ENCODE measurements around the gene UNC5A.

UNC5A gene

DNA sequence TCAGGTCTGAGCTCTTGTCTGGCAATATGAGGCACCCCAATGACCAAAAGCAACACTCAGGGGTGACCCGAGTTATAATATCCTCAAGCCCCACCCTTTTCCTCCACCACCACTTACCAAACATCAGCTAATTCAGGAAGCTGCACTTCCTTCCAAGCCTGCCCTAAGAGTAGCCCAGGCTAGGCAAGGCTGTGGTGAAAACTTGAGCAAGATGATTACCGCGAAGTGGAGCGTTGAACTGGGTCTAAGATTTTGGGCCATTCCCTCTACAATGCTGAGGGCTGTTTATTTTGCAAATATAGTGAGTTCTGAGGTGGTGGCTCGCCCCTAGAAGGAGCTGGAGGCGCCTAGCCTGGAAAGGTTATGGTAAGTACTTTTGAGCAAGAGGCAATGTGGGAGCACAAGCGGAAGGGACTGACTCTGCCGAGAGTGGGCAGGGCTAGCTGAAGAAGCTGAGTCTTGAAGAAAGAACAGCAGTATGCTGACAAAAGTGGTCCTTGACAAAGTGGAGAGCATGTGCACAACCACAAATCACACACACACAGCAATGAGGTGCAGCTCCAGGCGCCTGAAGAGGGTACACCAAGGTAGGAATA lies 89.0 kb downstream of the UNC5A start, which contains the start of gene HK3:
Gene HK3 (minus strand): TSS at position 51 of the 596 bp plus-strand sequence. CDS start 3,187 bp downstream, outside the sequence.
- no peak for DNase-seq (ENCODE audit: low spot score)

GRCh38 chr5:176899946-176900779 lies 89.8 kb downstream of the UNC5A start:
- no peak for DNase-seq (ENCODE audit: low spot score)

DNA sequence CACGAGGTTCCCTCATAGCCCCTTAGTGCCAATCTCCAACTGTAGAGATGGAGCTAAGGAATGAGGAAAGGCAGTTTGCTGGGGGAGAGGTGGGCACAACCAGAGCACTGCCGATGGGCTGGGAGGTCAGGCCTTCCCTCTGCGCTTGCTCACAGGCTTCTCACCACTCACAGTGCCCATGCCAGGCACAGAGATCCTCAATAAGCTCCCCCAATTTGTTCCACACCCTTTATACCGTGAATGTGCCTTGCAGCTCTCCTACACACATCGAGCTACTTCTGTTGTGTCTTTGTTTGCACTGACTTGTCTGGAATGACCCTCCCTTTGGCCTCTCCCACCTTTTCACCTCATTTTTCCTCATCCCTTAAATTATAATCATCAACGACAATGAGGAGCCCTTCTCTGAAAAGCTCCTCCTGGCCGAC lies 90.4 kb downstream of the UNC5A start:
- DNase-seq (ENCODE audit: low spot score) = no peak

- DNase-seq (ENCODE audit: low spot score) = no peak
These were observed 91.1 kb downstream of the UNC5A start for GRCh38 chr5:176901260-176902101.

GRCh38 chr5:176902102-176902814 lies 91.9 kb downstream of the UNC5A start:
- no peak for DNase-seq (ENCODE audit: low spot score)

DNA sequence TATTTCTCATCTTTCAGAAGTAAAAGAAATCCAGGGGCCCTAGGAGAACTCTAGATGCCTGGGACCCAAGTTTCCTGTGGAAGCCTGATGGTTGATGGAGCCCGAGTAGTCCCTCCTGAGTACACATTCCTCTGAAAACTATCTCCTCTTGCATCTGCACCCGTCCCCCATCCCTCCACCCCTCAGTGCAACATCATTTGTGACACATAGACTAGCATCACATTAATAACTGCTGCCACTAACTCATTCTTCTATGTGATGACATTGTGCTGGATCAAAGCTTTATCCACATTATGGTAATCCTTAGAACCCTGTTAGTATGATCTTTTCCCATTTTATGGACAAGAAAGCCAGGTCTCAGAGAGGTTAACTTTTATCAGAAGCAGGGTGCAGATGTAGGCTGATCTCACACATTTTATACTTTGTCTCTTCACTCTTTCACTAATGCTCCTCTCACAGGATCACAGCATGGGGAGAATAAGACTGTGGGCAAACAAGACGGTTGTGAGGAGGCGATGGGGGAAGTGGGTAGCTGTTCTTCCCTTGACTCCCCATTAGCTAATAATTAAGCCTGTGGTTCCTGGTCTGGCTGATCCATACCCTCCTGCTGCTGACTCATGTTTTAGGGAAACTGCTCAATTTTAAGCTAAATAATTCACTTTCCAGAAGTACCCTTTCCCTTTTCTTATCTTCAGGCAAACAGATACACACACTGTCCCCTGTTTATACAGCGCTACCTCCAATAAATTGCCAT lies 92.7 kb downstream of the UNC5A start:
- DNase-seq (ENCODE audit: low spot score) = no peak

DNA sequence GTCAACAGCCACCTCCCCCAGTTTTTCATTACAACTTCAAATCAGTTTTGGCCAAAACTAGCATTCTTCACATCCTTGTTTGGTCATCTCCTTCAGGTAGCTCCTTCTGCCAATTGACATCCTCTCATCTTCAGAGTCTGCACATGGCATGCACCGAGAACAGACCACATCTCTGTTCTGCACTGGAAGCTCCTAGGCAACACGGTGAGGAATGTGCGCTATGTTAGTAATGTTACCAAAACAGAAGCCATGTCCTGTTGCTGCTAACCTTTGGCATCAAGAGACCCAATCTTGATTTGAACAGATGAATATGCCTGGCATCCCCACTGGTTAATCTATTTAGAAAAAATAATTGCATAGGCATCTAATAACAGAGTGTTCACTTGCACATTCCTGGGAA lies 93.9 kb downstream of the UNC5A start:
- no peak for DNase-seq (ENCODE audit: low spot score)

- no peak for DNase-seq (ENCODE audit: low spot score)
These were observed 95.8 kb downstream of the UNC5A start for GRCh38 chr5:176906126-176906525.

GRCh38 chr5:176906796-176907195 lies 96.4 kb downstream of the UNC5A start:
- DNase-seq (ENCODE audit: low spot score) = no peak

DNA sequence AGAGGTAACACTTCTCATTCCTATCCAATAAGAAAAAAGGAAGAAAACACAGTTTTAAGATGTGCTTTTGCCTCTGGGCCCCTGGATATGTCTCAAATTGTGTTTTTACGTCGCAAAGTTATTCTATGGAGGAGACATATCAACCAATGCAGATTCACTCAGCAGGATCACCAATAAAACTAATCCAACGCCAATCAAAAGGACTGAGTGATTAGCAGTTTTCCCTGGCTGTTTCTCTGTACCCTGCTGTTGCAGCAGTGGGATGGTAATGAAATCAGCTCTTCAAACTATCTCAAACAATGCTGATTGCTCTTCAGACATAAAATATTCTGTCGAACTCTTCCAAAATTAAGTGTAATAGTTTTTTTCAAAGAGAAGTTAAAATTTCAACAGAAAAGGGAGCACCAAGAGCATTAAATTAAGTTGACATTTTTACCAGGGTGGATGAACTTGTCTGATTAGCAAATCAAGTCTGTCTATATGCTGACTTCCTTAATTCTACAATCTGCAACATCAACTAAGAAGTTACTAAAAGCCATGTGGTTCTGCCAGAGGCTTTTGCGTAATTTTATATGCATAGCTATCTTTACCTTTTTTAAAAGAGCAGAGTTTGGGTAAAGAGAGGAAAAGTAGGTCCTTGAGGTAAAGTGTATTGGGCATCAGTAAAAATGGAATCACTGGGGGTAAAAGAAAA lies 98.5 kb downstream of the UNC5A start:
- DNase-seq (ENCODE audit: low spot score) = no peak

GRCh38 chr5:176912115-176912514 lies 101.8 kb downstream of the UNC5A start:
- DNase-seq (ENCODE audit: low spot score) = no peak

DNA sequence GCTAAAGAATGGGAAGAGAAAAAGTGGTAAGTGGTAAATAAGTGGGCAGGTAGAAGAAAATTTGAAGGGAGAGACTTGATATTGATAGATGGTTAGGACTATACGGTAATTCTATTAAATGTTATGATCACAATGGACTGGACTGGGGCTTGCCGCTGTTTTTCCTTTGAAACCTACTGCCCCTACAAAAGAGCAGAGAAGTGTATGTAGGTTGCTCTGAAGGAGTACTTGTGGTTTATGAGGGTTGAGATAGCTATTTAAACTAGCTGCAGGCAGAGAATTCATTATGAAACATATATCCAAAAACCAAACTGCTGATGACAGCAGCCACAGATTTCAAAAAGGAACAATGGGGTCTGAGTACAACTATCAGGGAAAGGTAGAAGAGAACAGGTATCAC lies 105.5 kb downstream of the UNC5A start:
- no peak for DNase-seq (ENCODE audit: low spot score)

- no peak for DNase-seq (ENCODE audit: low spot score)
These were observed 106.0 kb downstream of the UNC5A start for GRCh38 chr5:176916337-176916736.

GRCh38 chr5:176918613-176919012 lies 108.3 kb downstream of the UNC5A start:
- no peak for DNase-seq (ENCODE audit: low spot score)

DNA sequence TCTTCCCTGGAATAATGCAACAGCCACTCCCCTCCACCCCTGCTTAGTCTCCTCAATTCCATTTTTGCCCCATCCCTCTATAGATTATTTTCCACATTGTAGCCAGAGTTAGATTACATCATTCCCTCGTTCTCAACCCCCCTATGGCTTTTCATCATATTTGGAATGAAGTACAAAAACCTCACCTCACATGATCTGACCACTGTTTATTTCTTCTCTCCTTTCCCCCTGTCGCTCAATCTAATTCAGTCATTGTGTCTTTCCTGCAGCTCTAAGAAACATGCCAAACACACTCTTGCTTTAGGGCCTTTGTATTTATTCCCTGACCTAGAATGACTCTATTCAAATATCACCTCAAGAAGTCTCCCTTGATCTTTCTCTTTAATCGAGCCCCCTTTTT lies 111.4 kb downstream of the UNC5A start:
- DNase-seq (ENCODE audit: low spot score) = no peak

GRCh38 chr5:176922817-176923216 lies 112.5 kb downstream of the UNC5A start:
- no peak for DNase-seq (ENCODE audit: low spot score)

GRCh38 chr5:176927562-176927961 lies 117.2 kb downstream of the UNC5A start:
- no peak for DNase-seq (ENCODE audit: low spot score)

DNA sequence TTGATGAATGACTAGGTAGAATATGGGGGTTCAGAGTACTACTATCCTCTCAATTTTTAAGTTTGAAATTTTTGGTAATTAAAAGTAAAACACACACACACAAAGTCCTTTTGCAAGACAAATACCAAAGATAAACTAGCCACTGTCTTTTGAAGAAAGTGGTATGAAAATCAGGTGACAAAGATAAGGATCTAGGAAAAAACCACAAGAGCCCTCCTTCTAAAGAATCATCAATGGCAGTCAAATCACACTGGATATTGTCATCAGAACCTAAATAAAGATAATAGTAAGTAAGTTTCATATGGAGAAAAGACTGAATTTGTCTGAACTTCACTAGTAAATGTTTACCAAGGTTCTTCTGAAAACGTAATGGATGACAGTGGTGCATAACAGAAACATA lies 119.3 kb downstream of the UNC5A start:
- DNase-seq (ENCODE audit: low spot score) = no peak

All from ecto neural progenitor cell (in vitro differentiated cells).